Stimulated activated CD4-positive, alpha-beta T cell treated with anti-CD3 and anti-CD28 coated beads, TNF-alpha, amount 100 ng/mL, for 4 hours (primary cell): ENCODE measurements around the gene ZNF611.
"Not testable (repeated sequence)": the region's sequence is repeated elsewhere in the genome, so short reads cannot be mapped to it uniquely, and the experiment has no call there.

ENCODE experiments used
- DNase-seq, 3 experiments: peaks; one replicate each; pipeline ENCODE4 v3.0.0-alpha.2; 2020; ENCODE audit warnings: low read depth in 3 of 3

Gene ZNF611

DNA sequence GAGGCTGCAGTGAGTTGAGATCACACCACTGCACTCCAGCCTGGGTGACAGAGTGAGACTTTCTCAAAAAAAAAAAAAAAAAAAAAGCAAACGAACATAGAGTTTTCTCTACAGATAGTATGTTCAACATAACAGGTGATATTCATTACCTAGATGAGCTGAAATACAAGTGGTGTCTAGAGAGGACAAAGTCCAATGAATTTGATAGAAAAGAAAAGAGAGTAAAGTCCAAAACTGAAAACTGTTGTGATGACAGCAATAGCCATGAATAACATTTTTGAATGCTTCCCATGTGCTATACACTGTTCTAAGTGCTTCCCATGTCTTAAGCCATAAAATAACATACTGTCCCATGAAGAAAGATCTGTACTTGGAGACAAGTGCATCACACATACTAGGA lies 53.6 kb downstream of the ZNF611 start:
- not testable (repeated sequence) for DNase-seq

DNA sequence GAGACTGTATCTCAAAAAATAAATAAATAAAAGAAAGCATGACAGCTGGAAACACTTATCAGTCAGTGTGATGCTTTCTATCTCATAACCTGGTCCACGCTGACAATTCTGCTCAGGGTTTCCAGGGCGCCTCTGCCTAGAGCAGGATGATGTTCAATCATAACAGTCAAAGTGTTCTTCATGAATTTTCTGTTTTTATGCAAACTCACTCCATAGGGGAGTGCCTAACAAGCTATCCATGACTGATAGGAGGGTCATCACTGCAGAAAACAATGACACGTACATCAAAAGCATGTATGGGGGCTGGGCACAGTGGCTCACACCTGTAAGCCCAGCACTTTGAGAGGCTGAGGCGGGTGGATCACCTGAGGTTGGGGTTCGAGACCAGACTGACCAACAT lies 55.2 kb downstream of the ZNF611 start:
- DNase-seq: no peak

DNA sequence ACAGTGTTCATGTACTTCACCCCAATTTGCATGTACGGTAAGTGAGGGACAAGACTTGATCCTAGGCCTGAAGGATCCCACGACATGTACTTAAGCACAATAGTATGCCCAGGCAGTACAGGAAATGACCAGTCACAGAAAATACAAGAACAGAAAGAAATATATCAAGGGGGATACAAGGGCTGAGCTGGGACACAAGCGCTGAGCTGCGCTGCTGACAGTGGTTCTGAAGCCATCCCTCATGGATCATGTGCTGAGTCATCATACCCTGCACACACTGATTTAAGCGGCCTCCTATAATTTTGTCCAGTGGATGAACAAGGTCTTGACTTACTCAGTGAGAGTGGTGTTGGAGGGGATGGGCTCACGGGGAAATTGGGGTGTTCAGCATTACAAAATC lies 59.6 kb downstream of the ZNF611 start:
- DNase-seq: not testable (repeated sequence)

DNA sequence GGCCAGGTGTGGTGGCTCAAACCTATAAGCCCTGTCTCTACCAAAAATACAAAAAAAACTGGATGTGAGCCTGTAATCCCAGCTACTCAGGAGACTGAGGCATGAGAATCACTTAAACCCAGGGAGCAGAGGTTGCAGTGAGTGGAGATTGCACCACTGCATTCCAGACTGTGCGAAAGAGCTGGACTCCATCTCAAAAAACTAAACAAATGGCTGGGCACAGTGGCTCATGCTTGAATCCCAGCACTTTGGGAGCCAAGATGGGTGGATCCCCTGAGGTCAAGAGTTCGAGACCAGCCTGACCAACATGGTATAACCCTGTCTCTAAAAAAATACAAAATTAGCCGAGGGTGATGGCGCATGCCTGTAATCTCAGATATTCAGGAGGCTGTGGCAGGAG lies 61.8 kb downstream of the ZNF611 start:
- DNase-seq: no peak

DNA sequence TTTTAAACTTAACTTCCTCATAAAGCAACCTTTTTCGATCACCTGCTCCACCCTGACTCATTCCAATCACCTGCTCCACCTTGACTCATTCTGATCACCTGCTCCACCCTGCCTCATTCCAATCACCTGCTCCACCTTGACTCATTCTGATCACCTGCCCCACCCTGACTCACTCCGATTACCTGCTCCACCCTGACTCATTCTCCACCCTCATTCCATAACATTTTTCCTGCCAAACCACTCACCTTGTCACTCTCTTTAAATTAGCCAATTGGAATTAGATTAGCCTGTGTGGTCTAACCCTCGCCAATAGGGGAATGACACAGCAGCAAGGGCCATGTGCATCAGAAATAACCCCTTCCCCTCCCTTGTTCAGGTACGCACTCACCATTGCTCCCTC lies 64.8 kb downstream of the ZNF611 start:
- no peak for DNase-seq

DNA sequence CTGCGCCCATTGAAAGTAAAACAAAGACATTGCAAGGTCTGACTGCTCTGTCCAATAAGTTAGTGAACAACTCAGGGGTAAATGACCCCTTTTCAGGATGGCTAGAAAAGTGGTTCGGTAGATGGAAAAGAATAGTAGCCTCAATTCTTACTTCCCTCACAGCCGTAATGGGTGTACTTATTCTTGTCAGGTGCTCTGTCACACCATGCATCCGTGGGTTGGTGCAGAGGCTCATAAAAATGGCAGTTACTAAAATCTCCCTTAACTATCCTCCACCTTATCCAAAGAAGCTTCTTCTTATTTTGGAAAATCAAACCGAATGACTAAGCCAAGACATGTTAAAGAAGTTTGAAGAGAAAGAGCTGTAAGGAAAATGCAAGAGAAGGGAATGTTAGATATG lies 65.3 kb downstream of the ZNF611 start:
- no peak for DNase-seq

DNA sequence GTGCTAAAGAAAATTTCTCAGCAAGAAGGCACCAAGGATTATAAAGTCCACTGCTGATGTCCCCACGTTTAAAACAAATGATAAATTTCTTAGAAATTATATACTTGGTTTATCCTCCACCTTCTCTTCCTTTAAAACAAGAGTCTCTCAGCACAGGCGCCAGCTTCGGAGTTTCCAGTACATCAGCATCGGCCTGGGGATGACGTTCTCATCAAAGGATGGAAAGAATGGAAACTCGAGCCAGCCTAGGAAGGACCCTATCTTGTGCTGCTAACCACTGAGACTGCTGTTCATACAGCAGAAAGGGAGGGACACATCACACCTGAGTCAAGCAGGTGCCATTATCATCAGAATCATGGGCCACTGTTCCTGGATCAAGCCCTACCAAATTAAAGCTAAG lies 66.9 kb downstream of the ZNF611 start:
- DNase-seq: no peak

DNA sequence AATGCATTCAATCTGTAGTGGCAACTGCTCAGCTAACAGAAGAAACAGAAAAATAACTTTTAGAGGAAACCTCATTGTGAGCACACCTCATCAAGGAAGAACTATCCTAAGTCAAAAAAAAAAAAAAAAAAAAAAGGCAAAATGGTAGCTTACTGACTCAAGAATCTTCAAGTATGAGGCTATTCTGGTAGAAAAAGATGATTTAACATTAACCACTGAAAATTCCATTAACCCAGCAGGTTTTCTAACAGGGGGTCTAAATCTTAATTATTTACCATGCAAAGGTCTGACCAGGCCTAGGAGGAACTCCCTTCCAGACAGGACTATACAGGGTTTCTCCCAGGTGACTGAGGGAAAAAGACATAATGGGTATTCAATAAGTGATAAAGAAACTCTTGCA lies 68.3 kb downstream of the ZNF611 start:
- no peak for DNase-seq

DNA sequence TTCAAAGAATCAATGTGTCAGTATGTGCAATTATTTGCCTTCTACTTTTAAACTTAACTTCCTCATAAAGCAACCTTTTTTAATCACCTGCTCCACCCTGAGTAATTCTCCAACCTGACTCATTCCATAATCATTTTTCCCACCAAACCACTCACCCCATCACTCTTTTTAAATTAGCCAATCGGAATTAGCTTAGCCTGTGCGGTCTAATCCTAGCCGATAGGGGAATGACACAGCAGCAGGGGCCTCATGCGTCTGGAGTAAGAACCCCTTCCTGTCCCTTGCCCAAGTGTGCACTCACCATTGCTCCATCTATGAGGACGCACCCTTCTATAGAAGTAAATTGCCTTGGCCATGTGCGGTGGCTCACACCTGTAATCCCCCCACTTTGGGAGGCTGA lies 69.3 kb downstream of the ZNF611 start:
- no peak for DNase-seq

DNA sequence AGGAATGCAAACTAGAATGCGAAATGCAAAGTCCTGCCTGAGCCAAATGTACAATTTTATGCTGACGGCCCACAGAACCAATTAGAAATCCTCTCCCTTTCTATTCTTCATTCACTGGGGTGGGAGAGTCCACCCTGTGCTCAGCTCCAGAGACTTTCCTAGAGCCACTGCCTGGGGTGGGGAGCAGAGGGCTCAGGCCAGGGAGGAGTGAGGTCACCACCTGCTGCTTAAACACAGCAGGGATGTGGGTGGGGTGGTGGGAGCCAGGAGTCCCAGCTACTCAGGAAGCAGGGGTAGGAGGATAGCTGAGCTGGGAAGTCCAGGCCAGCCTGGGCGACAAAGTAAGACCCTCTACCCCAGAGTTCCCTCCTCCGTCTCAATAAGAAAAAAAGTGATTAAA lies 69.8 kb downstream of the ZNF611 start:
- no peak for DNase-seq

DNA sequence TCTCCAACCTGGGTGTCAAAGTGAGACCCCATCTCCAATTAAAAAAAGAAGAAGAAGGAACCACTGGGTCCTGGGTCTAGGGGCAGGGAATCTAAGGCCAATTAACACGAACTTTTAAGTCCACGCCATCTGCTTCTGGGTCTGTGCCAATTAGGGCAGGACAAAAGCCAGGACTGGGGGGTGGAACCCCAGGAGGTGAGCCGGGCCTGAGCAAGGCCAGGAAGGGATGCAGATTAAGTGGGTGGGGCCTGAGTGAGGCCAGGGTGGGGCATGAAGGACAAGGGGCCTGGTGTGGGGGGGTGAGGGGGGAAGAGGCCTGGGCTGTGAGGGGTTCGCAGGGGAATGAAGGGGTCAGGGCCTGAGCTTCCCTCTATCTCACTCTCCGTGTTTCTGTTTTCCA lies 70.4 kb downstream of the ZNF611 start:
- DNase-seq: no peak

DNA sequence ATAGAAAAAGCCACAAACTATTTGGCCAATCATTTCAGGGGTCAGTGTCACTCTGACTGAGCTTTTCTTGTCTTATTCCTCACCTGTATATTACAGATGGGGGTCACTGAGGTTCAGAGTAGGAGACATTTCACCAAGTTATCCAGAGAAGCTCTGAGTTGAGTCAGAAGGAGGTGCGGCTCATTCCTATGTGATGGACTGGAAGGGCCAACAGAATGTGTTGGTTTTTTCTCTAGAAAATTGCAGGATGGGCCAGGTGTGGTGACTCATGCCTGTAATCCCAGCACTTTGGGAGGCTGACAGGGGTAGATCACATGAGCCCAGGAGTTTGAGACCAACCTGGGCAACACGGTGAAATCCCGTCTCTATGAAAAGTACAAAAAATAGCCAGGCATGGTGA lies 72.2 kb downstream of the ZNF611 start:
- no peak for DNase-seq

DNA sequence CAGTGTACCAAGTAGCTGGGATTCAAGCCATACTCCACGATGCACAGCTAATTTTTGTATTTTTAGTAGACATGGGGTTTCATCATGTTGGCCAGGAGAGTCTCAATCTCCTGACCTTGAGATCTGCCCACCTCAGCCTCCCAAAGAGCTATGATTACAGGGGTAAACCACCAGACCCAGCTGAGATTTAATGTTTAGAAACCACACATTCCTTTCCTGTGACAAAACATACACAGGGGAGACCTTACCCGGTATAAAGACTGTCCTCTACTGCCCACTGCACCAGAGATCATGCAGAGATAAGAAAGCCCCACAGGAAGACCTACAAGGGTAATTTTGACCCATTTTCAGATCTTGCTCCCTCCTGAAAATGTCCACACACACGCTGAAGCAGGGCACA lies 73.9 kb downstream of the ZNF611 start:
- DNase-seq: no peak

DNA sequence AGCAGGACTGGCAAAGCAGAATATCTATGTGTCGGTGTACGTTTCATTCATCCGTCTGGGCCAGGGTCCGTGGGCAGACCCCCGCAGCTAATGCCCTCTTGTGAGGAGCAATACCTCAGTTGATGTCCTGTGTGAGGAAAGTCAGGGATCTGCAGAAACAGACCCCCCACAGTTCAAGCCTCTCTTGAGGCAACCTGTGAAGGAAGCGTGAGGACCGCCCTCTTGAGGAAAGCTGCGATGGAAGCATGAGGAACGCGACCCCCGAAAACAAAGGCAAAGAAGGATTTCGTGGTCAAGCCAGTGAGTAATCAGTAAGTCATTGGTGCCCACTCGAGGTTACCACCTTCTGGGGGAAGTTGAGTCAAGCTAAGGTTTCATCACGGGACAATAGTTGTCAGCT lies 75.8 kb downstream of the ZNF611 start:
- DNase-seq: no peak

DNA sequence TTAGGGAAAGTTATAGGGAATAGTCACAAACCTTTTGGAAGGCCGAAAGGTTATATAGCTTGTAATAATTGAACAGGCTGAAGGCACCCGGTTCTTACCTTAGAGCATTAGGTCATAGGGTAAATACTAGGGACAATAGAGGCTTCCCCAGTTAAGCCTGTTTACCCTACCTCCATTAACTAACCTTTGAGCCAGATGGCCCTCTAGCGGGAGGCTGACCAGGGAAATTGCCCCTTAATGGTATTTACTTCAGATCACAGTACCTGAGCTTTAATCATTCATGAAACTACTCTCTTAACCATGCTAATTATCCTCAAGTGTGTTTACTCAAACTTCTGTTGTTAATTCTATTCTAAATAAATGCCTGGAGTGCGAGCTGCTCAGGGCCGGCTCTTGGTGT lies 76.2 kb downstream of the ZNF611 start:
- DNase-seq: no peak

DNA sequence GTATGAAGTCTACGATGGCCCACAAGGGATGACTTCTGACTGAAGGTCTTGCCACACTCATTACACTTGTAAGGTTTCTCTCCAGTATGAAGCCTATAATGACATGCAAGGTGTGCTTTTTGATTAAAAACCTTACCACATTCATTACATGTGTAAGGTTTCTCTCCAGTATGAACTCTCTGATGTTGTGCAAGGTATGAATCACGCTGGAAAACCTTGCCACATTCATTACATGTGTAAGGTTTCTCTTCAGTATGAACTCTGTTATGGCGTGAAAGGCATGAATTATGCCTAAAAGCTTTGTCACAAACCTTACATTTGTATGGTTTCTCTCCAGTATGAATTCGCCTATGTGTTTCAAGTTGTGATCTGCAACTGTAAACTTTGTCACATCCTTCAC lies 81.7 kb downstream of the ZNF611 start:
- DNase-seq: no peak
